Mesodermal cell (in vitro differentiated cells): Measurements from ENCODE around the gene IPO9.

Experiments used
- H3K27ac ChIP-seq: 2 replicates; pipeline ENCODE4 v1.7.0; 2013; ENCODE audit warnings: mild to moderate bottlenecking, low read depth, low read length, moderate library complexity; ENCODE audit not compliant: severe bottlenecking
- H3K36me3 ChIP-seq: 2 replicates; pipeline ENCODE4 v1.7.1; 2013; ENCODE audit warnings: mild to moderate bottlenecking, low read length, moderate library complexity; ENCODE audit not compliant: control insufficient read depth, insufficient read depth
- H3K4me1 ChIP-seq: one replicate; pipeline ENCODE4 v1.7.1; 2013; ENCODE audit warnings: mild to moderate bottlenecking, low read length; ENCODE audit not compliant: insufficient read depth, control insufficient read depth, poor library complexity, severe bottlenecking
- H3K4me3 ChIP-seq: 2 replicates; pipeline ENCODE4 v1.7.0; 2013; ENCODE audit warnings: low read length, control low read depth, mild to moderate bottlenecking; ENCODE audit not compliant: insufficient read depth, poor library complexity, severe bottlenecking; ENCODE audit errors: extremely low read depth
- H3K9me3 ChIP-seq: 2 replicates; pipeline ENCODE4 v1.7.1; 2013; ENCODE audit warnings: mild to moderate bottlenecking, low read length, moderate library complexity; ENCODE audit not compliant: control insufficient read depth
- WGBS, 2 experiments: methylation state at CpG; one replicate each; pipeline ENCODE4 v1.1.5; 2013; ENCODE audit warnings: missing lambda C conversion rate in 2 of 2; ENCODE audit not compliant: insufficient coverage in 2 of 2; 5-methylcytosine and 5-hydroxymethylcytosine counted together

Gene IPO9

GRCh38 chr1:201808633-201808990, 20.3 kb upstream of the IPO9 start:
- no peaks in the 10 kb centered on the region for H3K9me3 ChIP-seq
- no peak overlapping the region for H3K4me3 ChIP-seq
- 94 to 100% methylated on average over 1 to 3 of the region's 6 CpGs for WGBS, 2 experiments
- H3K36me3 ChIP-seq: peaks cover 100% of the 10 kb centered on the region
- H3K27ac ChIP-seq: no peak overlapping the region
- no peaks in the 10 kb centered on the region for H3K4me1 ChIP-seq

DNA sequence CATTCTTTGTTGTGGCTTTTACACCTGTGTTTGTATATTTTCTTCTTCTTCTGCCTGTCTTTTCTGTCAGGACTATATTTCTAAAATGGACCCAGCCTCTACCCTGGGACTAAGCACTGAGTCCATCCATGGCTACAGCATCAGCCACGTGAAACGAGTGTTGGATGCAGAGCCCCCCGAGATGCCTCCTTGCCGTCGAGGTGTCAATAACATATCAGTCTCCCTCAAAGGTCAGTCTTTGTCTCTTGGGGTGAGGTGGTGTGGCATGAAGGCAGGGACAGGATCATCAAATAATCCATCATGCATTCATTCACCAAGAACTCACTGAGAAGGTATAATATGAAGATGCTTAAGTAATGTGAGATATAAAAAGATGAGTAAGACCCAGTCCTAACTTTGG, 19.1 kb upstream of the IPO9 start:
- Histone ChIP-seq H3K27ac (no peak overlapping the region), H3K36me3 (peaks cover 98% of the 10 kb centered on the region), H3K4me3 (no peak overlapping the region), H3K9me3 (no peaks in the 10 kb centered on the region), H3K4me1 (no peaks in the 10 kb centered on the region)
- WGBS, 2 experiments: 94% methylated on average over 2 of the region's 5 CpGs; no CpG with 5 or more reads in 1 of the 2 experiments

DNA sequence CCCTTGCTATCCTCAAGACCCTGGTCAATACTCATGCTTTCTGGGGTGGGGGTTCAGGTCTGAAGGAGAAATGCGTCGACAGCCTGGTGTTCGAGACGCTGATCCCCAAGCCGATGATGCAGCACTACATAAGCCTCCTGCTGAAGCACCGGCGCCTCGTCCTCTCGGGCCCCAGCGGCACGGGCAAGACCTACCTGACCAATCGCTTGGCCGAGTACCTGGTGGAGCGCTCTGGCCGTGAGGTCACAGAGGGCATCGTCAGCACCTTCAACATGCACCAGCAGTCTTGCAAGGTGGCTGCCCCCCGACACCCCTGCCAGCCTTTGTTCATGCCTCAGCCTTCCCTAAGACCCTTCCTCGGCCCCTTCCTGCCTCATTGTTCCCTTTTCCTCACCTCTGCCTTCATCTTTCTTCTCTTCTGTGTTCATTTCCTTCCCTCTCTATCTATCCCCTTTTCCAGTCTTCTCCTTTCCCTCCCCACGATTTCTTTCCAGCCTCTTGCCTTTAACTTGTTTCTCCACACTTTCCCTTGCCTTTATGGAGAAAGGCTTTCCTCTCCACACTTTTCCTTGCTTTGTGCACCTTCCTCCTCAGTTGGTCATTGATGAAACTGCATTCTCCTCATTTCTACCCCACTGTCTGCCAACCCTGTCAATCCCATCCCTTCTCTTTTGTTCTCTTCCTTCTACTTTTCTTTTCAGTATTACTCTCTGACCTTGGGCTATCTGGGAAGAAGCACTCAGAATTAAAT, 18.3 kb upstream of the IPO9 start:
- H3K4me1 ChIP-seq: no peaks in the 10 kb centered on the region
- no peak overlapping the region for H3K4me3 ChIP-seq
- no peaks in the 10 kb centered on the region for H3K9me3 ChIP-seq
- peaks cover 98% of the 10 kb centered on the region for H3K36me3 ChIP-seq
- 94 to 98% methylated on average over 19 of the region's 19 CpGs for WGBS, 2 experiments
- H3K27ac ChIP-seq: no peak overlapping the region

DNA sequence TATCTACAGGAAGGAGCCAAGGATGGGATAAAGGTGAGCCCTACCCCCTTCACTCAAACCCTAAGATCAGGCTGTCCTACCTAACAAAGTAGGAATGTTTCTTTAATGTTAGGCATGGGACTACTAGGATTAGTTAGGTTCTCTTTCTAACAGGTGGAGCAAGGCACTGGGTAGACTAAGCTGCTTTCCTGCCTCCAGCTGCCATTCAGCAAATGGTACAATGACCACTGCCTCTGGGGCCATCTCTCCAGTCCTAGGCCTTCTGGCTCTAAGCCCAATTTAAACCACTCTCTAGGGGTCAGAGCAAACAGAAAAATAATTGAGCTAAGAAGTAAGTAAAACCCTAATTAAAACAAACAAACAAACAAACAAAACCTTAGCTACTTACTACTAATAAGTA, 15.7 kb upstream of the IPO9 start:
- Histone ChIP-seq H3K36me3 (peaks cover 90% of the 10 kb centered on the region), H3K4me1 (no peaks in the 10 kb centered on the region), H3K4me3 (no peak overlapping the region), H3K27ac (no peak overlapping the region), H3K9me3 (no peaks in the 10 kb centered on the region)

GRCh38 chr1:201816309-201816854, 12.6 kb upstream of the IPO9 start:
- 90 to 100% methylated on average over 3 of the region's 7 CpGs for WGBS, 2 experiments
- no peak overlapping the region for H3K4me3 ChIP-seq
- no peak overlapping the region for H3K27ac ChIP-seq
- no peaks in the 10 kb centered on the region for H3K4me1 ChIP-seq
- H3K36me3 ChIP-seq: peaks cover 90% of the 10 kb centered on the region
- H3K9me3 ChIP-seq: no peaks in the 10 kb centered on the region

DNA sequence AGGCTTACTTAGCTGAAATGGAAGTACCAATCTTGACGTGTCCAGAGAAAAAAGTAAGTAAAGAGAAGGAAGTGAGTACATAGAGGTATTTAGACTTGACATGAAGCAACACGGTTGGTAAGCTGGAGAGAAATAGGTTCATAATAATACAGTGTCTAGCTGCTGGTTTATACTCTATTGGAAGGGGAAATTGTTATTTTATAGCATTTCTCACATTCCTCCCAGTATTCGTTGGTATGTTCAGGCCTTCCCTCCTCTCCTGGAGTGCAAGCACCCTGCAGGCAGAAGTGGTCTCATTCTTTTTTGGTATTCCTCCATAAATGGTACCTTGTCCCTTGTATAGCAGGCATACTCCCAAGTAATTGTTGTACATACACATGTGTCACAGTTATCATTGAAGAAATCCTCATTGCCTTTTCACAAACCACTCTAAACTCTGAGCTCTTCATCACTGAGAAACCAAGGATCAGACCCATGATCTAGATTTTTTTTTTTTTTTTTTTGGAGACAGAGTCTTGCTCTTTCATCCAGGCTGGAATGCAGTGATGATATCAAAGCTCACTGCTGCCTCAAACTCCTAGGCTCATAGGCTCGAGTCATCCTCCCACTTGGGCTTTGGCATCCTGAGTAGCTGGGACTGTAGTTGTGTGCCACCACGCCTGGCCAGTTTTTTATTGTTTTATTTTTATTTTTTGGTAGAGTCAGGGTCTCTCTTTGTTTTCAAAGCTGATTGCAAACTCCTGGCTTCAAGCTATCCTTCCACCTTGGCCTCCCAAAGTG, 9.8 kb upstream of the IPO9 start:
- peaks cover 88% of the 10 kb centered on the region for H3K36me3 ChIP-seq
- no peak overlapping the region for H3K27ac ChIP-seq
- WGBS, 2 experiments: 86 to 95% methylated on average over 3 to 4 of the region's 5 CpGs
- no peak overlapping the region for H3K4me3 ChIP-seq
- no peaks in the 10 kb centered on the region for H3K9me3 ChIP-seq
- no peaks in the 10 kb centered on the region for H3K4me1 ChIP-seq

GRCh38 chr1:201820413-201820812, 8.5 kb upstream of the IPO9 start:
- Histone ChIP-seq H3K9me3 (no peaks in the 10 kb centered on the region), H3K36me3 (peaks cover 86% of the 10 kb centered on the region), H3K27ac (no peak overlapping the region), H3K4me1 (no peaks in the 10 kb centered on the region), H3K4me3 (no peak overlapping the region)
- 100% methylated on average over 1 of the region's 2 CpGs; no CpG with 5 or more reads in 1 of the 2 experiments for WGBS, 2 experiments

DNA sequence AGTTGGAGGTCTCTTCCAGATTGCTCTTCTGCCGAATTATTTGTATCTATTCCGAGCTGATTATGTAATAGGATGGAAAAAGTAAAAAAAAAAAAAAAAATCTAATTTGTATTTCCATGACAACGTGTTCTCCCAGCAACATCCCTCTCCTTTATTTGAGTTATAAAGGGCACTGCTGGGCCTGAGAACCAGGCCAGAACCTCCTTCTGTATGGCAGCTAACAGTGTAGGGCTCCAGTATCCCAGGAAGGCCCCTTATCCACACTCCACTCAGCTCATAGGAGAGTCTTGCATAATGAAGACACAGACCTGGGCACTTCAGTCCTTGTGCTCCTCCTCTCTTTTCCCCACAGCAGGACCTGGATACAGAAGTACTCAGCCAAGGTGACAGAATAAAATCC, 3.7 kb upstream of the IPO9 start:
- Histone ChIP-seq H3K4me3 (no peak overlapping the region), H3K4me1 (no peaks in the 10 kb centered on the region), H3K9me3 (no peaks in the 10 kb centered on the region), H3K27ac (no peak overlapping the region), H3K36me3 (peaks cover 45% of the 10 kb centered on the region)
- WGBS, 2 experiments: 100% methylated on average over 1 of the region's 3 CpGs; no CpG with 5 or more reads in 1 of the 2 experiments

DNA sequence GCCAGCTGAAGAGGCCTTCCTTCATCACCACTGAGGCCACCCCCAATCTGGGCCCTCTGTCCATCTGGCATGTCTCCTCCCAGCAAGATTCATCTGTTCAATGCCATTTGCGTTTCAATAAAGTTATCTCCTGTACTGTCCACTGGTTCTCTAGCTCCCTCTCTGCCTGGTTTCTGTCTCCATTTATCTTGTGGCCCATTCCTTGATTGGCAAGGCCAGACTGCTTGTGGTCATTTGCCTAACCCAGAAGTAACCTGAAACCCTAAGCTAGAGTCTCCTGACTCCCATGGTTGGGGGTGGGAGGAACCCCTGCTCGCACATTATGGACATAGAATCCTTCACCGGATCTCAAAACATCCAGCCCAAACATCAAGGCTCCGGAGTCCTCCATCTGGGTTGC, 2.1 kb upstream of the IPO9 start:
- H3K36me3 ChIP-seq: peaks cover 34% of the 10 kb centered on the region
- 80 to 89% methylated on average over 1 to 3 of the region's 4 CpGs for WGBS, 2 experiments
- H3K9me3 ChIP-seq: no peaks in the 10 kb centered on the region
- peak overlapping the region; percentile 59 for H3K27ac ChIP-seq
- no peaks in the 10 kb centered on the region for H3K4me1 ChIP-seq
- no peak overlapping the region for H3K4me3 ChIP-seq

DNA sequence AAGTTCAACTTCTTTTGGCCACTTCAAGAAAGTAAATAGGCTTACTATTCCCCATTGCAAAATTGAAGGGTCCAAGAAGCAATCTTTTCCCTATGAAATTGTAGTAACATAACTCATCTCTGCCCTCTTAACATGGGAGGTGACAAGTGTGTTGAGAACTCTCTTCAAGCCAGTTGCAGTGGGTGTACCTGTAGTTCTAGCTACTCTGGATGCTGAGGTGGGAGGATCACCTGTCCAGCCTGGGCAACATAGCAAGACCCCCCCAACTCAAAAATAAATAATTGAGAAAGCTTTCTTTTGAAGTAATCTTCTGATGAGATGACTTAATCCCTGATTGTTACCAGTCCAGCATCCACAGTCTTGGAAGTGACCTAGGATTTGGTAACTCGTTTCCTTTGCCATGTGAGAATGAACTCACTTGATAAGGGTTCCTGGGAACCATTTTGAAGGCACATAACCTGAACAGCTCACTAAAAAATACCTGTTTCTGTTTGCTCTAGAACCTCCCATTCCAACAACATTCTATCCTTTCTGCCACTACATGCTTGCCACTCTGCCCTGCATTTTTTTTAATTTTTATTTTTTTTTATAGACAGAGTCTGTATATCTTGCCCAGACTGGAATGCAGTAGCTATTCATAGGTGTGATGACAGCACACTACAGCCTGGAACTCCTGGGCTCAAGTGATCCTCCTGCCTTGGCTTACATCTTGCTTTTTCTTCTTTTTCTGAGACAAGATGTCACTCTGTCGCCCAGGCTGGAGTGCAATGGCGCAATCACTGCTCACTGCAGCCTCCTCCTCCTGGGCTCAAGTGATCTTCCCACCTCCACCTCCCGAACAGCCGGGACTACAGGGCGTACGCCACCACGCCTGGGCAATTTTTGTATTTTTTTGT, 1.4 kb upstream of the IPO9 start:
- H3K27ac ChIP-seq: peak overlapping the region; percentile 59
- H3K4me1 ChIP-seq: no peaks in the 10 kb centered on the region
- H3K36me3 ChIP-seq: peaks cover 27% of the 10 kb centered on the region
- H3K9me3 ChIP-seq: no peaks in the 10 kb centered on the region
- 96 to 100% methylated on average over 7 to 8 of the region's 8 CpGs for WGBS, 2 experiments
- H3K4me3 ChIP-seq: no peak overlapping the region
